HepG2 (cell line): Measurements from ENCODE around the gene ZBTB48. TPM values are rescaled to one million over a fixed set of nuclear protein-coding genes. Genes with fewer than 3 reads are reported as not detected.
A peak's percentile ranks its signal among the peaks of the same experiment; 100 is the strongest.

ENCODE experiments used
- ARHGAP35 ChIP-seq: sonication (generic); formaldehyde crosslinking; IDR thresholded peaks from 2 replicates; pipeline ENCODE4 v1.9.0; 2022; ENCODE audit warnings: mild to moderate bottlenecking, inconsistent platforms, moderate library complexity, missing genetic modification reagents, borderline replicate concordance
- ELK4 ChIP-seq: sonication (generic); formaldehyde crosslinking; IDR thresholded peaks from 2 replicates; pipeline ENCODE4 v1.9.0; 2021; ENCODE audit warnings: missing genetic modification reagents, borderline replicate concordance
- FOSL1 ChIP-seq: sonication (generic); formaldehyde crosslinking; IDR thresholded peaks from 2 replicates; pipeline ENCODE4 v1.9.0; 2021; ENCODE audit warnings: missing genetic modification reagents, borderline replicate concordance
- GABPB1 ChIP-seq: IDR thresholded peaks from 2 replicates; pipeline ENCODE4 v1.6.1; 2016; ENCODE audit warnings: mild to moderate bottlenecking, missing genetic modification reagents, moderate library complexity, missing compliant biosample characterization
- GATAD2A ChIP-seq: IDR thresholded peaks from 2 replicates; pipeline ENCODE4 v1.6.1; 2016
- ISL2 ChIP-seq: sonication (generic); formaldehyde crosslinking; IDR thresholded peaks from 2 replicates; pipeline ENCODE4 v1.5.0; 2020; ENCODE audit warnings: missing genetic modification reagents
- KLF11 ChIP-seq: IDR thresholded peaks from 2 replicates; pipeline ENCODE4 v1.6.1; 2016; ENCODE audit warnings: missing compliant biosample characterization
- MTA1 ChIP-seq: sonication (generic); formaldehyde crosslinking; IDR thresholded peaks from 2 replicates; pipeline ENCODE4 v1.4.0; 2020; ENCODE audit warnings: missing genetic modification reagents, mild to moderate bottlenecking, borderline replicate concordance
- NFE2L1 ChIP-seq: sonication (generic); formaldehyde crosslinking; IDR thresholded peaks from 2 replicates; pipeline ENCODE4 v1.4.0; 2020; ENCODE audit warnings: missing genetic modification reagents, mild to moderate bottlenecking, borderline replicate concordance
- PAX8 ChIP-seq: sonication (generic); formaldehyde crosslinking; IDR thresholded peaks from 2 replicates; pipeline ENCODE4 v1.8.0; 2022; ENCODE audit warnings: mild to moderate bottlenecking, missing genetic modification reagents, borderline replicate concordance
- POLR2AphosphoS2 ChIP-seq: IDR thresholded peaks from 2 replicates; pipeline ENCODE4 v1.6.1; 2011; ENCODE audit warnings: low read depth, low read length, improper control_type of control experiment
- REPIN1 ChIP-seq: sonication (generic); formaldehyde crosslinking; IDR thresholded peaks from 2 replicates; pipeline ENCODE4 v1.8.0; 2022; ENCODE audit warnings: missing genetic modification reagents, low read depth, mild to moderate bottlenecking, borderline replicate concordance
- SIX1 ChIP-seq: sonication (generic); formaldehyde crosslinking; IDR thresholded peaks from 2 replicates; pipeline ENCODE4 v1.4.0; 2020; ENCODE audit warnings: missing genetic modification reagents, borderline replicate concordance
- SP4 ChIP-seq: sonication (generic); formaldehyde crosslinking; IDR thresholded peaks from 2 replicates; pipeline ENCODE4 v1.8.1; 2023; ENCODE audit warnings: mild to moderate bottlenecking, missing genetic modification reagents
- TFDP2 ChIP-seq: sonication (generic); formaldehyde crosslinking; IDR thresholded peaks from 2 replicates; pipeline ENCODE4 v1.4.0; 2020; ENCODE audit warnings: missing genetic modification reagents
- THAP7 ChIP-seq: sonication (generic); formaldehyde crosslinking; IDR thresholded peaks from 2 replicates; pipeline ENCODE4 v1.8.1; 2023; ENCODE audit warnings: mild to moderate bottlenecking, missing genetic modification reagents
- THRA ChIP-seq: sonication (generic); formaldehyde crosslinking; IDR thresholded peaks from 2 replicates; pipeline ENCODE4 v1.4.0; 2020; ENCODE audit warnings: missing genetic modification reagents, borderline replicate concordance
- USF2 ChIP-seq, 2 experiments: sonication (generic) in 1 of 2; formaldehyde crosslinking in 1 of 2; IDR thresholded peaks; 2 replicates each; pipeline versions ENCODE4 v1.5.1 to v1.6.1; 2011 to 2020; ENCODE audit warnings: borderline replicate concordance in 1 of 2, low read depth in 1 of 2, low read length in 1 of 2, mild to moderate bottlenecking in 1 of 2, missing genetic modification reagents in 1 of 2, moderate library complexity in 1 of 2
- ZNF121 ChIP-seq: sonication (generic); formaldehyde crosslinking; IDR thresholded peaks from 2 replicates; pipeline ENCODE4 v1.5.0; 2020; ENCODE audit warnings: mild to moderate bottlenecking, missing genetic modification reagents
- ZNF292 ChIP-seq: sonication (generic); formaldehyde crosslinking; IDR thresholded peaks from 2 replicates; pipeline ENCODE4 v1.8.1; 2022; ENCODE audit warnings: mild to moderate bottlenecking, low read depth, missing genetic modification reagents, borderline replicate concordance
- ZNF33B ChIP-seq: sonication (generic); formaldehyde crosslinking; IDR thresholded peaks from 2 replicates; pipeline ENCODE4 v1.5.1; 2020; ENCODE audit warnings: mild to moderate bottlenecking, missing genetic modification reagents
- ZNF546 ChIP-seq: sonication (generic); formaldehyde crosslinking; conservative IDR thresholded peaks from 2 replicates; pipeline ENCODE4 v1.8.1; 2023; ENCODE audit warnings: mild to moderate bottlenecking, missing genetic modification reagents
- ZNF816 ChIP-seq: sonication (generic); formaldehyde crosslinking; IDR thresholded peaks from 2 replicates; pipeline ENCODE4 v1.8.0; 2022; ENCODE audit warnings: missing genetic modification reagents, mild to moderate bottlenecking, borderline replicate concordance
- polyA plus RNA-seq, 8 experiments: library from polyadenylated mRNA; depleted of rRNA in 3 of 8; stranded (reverse) in 7 of 8; unstranded in 1 of 8; fragments of >200 nt; fragmentation: Illumina TruSeq in 4 of 8; extraction: Trizol in 4 of 8; gene quantifications; 2 replicates each; pipeline versions ENCODE4 v1.2.1 to v1.2.3, GENCODE V29; 2011 to 2016; ENCODE audit warnings: low read depth in 4 of 8, missing spikeins in 1 of 8, mixed read lengths in 1 of 8; ENCODE audit not compliant: insufficient read depth in 1 of 8
- total RNA-seq, 5 experiments: library from RNA; depleted of rRNA; stranded (reverse); fragments of >200 nt; fragmentation: Illumina TruSeq; extraction: Trizol; gene quantifications; 2 replicates each; pipeline ENCODE4 v1.2.3, GENCODE V29; 2016; ENCODE audit warnings: low read depth in 1 of 5

ZBTB48 gene
- total and polyA plus RNA-seq, 2 of the 13 experiments (the other 11 are each of a cell fraction or from before 2014, with no cell fraction given) = 13.0 to 17.1 TPM

GRCh38 chr1:6580119-6580592 lies 362 bp downstream of the ZBTB48 start (continued):
- TF ChIP-seq MTA1 (CRISPR knock-in tag) (no peak), ISL2 (CRISPR knock-in tag) (0 out of 2 replicates have a peak, but pooled peaks have one; percentile 4), ELK4 (no peak), REPIN1 (CRISPR knock-in tag) (peak; percentile 6; the same call in 1 of the 2 replicates), GABPB1 (CRISPR knock-in tag) (peak; percentile 77; the same call in 1 of the 2 replicates), ZNF816 (CRISPR knock-in tag) (0 out of 2 replicates have a peak, but pooled peaks have one; percentile 37), ZNF33B (peak; percentile 7; the same call in 1 of the 2 replicates), FOSL1 (CRISPR knock-in tag) (no peak), POLR2AphosphoS2 (no peak), ZNF121 (peak; percentile 28; the same call in 1 of the 2 replicates), SP4 (CRISPR knock-in tag) (0 out of 2 replicates have a peak, but pooled peaks have one; percentile 2), ZNF546 (CRISPR knock-in tag) (no peak; the same call in 1 of the 2 replicates), ZNF292 (CRISPR knock-in tag) (no peak), GATAD2A (no peak), PAX8 (CRISPR knock-in tag) (0 out of 2 replicates have a peak, but pooled peaks have one; percentile 5), ARHGAP35 (0 out of 2 replicates have a peak, but pooled peaks have one; percentile 18), THAP7 (CRISPR knock-in tag) (no peak), TFDP2 (CRISPR knock-in tag) (0 out of 2 replicates have a peak, but pooled peaks have one; percentile 7), SIX1 (CRISPR knock-in tag) (no peak), KLF11 (no peak), NFE2L1 (CRISPR knock-in tag) (no peak), USF2 (IDR thresholded peaks at IDR 0.05; ENCODE audit: low read depth, low read length) (no peak), USF2 (CRISPR knock-in tag; IDR thresholded peaks at IDR 0.05; ENCODE audit: borderline replicate concordance) (no peak), THRA (CRISPR knock-in tag) (no peak)
